NT2/D1 (cell line): ENCODE measurements around the gene TREH.

Source experiments
- SUZ12 ChIP-seq: IDR thresholded peaks from 2 replicates; pipeline ENCODE4 v1.6.1; 2011; ENCODE audit not compliant: insufficient read length, insufficient read depth; ENCODE audit errors: extremely low read depth
- ZNF274 ChIP-seq: IDR thresholded peaks from 2 replicates; pipeline ENCODE4 v1.6.1; 2011; ENCODE audit warnings: mild to moderate bottlenecking, low read depth, low read length

GRCh38 chr11:118679483-118679882 lies at the start of gene TREH:
- TF ChIP-seq ZNF274: no peak
- no peak for TF ChIP-seq SUZ12
